Effector memory CD8-positive, alpha-beta T cell (primary cell): ENCODE results near the gene CCDC154.

Experiments
- ATAC-seq: fragments of 150-1000 bp; cut with Tn5 transposase; replicated peaks from 2 replicates; pipeline ENCODE4 v1.10.0; 2021; ENCODE audit warnings: mild to moderate bottlenecking, moderate library complexity
- DNase-seq, 3 experiments: peaks; one replicate each; pipeline ENCODE4 v3.0.0; 2021
- H3K27ac Mint-ChIP-seq, 2 donors: one replicate each; pipeline ENCODE4 v1.8.0; 2022; ENCODE audit warnings: mild to moderate bottlenecking in 2 of 2, mixed read lengths in 2 of 2, moderate library complexity in 2 of 2
- H3K27me3 Mint-ChIP-seq, 2 donors: one replicate each; pipeline ENCODE4 v1.8.0; 2022; ENCODE audit warnings: mixed read lengths in 2 of 2
- H3K36me3 Mint-ChIP-seq: one replicate; pipeline ENCODE4 v1.8.0; 2022; ENCODE audit warnings: mild to moderate bottlenecking, moderate library complexity, mixed read lengths; ENCODE audit not compliant: insufficient read depth
- H3K4me1 Mint-ChIP-seq, 2 donors: one replicate each; pipeline ENCODE4 v1.8.0; 2022; ENCODE audit warnings: low read depth in 2 of 2, mixed read lengths in 2 of 2
- H3K4me3 Mint-ChIP-seq, 2 donors: one replicate each; pipeline ENCODE4 v1.8.0; 2022; ENCODE audit warnings: mild to moderate bottlenecking in 2 of 2, mixed read lengths in 2 of 2, moderate library complexity in 2 of 2
- H3K9me3 Mint-ChIP-seq, 2 donors: one replicate each; pipeline ENCODE4 v1.8.0; 2022; ENCODE audit warnings: mixed read lengths in 2 of 2

Gene CCDC154

GRCh38 chr16:1433756-1434155 is 10.6 kb downstream of the CCDC154 start:
- Mint-ChIP-seq H3K27me3 (peaks cover 0 to 11% of the 10 kb centered on the region in 2 donors), H3K9me3 (no peaks in the 10 kb centered on the region), H3K4me3 (no peak overlapping the region), H3K27ac (no peak overlapping the region), H3K36me3 (no peaks in the 10 kb centered on the region), H3K4me1 (no peaks in the 10 kb centered on the region)
- DNase-seq (no peak), ATAC-seq (no peak)

GRCh38 chr16:1433263-1433560 is 11.1 kb downstream of the CCDC154 start:
- no peak for DNase-seq
- H3K27ac Mint-ChIP-seq, result no peak overlapping the region
- ATAC-seq, result no peak
- H3K36me3 Mint-ChIP-seq, result no peaks in the 10 kb centered on the region
- no peak overlapping the region for H3K4me3 Mint-ChIP-seq
- H3K27me3 Mint-ChIP-seq, result peaks cover 0 to 11% of the 10 kb centered on the region in 2 donors
- no peaks in the 10 kb centered on the region for H3K4me1 Mint-ChIP-seq
- no peaks in the 10 kb centered on the region for H3K9me3 Mint-ChIP-seq

- DNase-seq (no peak), ATAC-seq (peak; percentile 41)
- Mint-ChIP-seq H3K36me3 (no peaks in the 10 kb centered on the region), H3K4me1 (no peaks in the 10 kb centered on the region), H3K27ac (peak overlapping the region; percentile 44 to 73), H3K9me3 (no peaks in the 10 kb centered on the region), H3K4me3 (peak overlapping the region; percentile 48 to 53), H3K27me3 (peaks cover 0 to 11% of the 10 kb centered on the region in 2 donors)
Measured at GRCh38 chr16:1432388-1433262, 11.7 kb downstream of the CCDC154 start.

- Mint-ChIP-seq H3K9me3 (no peaks in the 10 kb centered on the region), H3K4me1 (no peaks in the 10 kb centered on the region), H3K27ac (peak overlapping the region; percentile 44 to 73)
Measured at GRCh38 chr16:1431497-1432270, 12.7 kb downstream of the CCDC154 start.

GRCh38 chr16:1430759-1431496 is 13.4 kb downstream of the CCDC154 start, which contains the start of gene PERCC1:
Gene PERCC1, plus strand, starts transcription at chr16:1431078. Its CDS starts 1,516 bp downstream, at chr16:1432594.
- no peak for DNase-seq
- H3K27me3 Mint-ChIP-seq, result peaks cover 0 to 11% of the 10 kb centered on the region in 2 donors
- H3K4me3 Mint-ChIP-seq, result peak within 1 kb of the TSS; percentile 29 to 53
- no peaks in the 10 kb centered on the region for H3K36me3 Mint-ChIP-seq
- no peaks in the 10 kb centered on the region for H3K4me1 Mint-ChIP-seq
- no peak for ATAC-seq
- peak within 1 kb of the TSS; percentile 44 to 73 for H3K27ac Mint-ChIP-seq
- H3K9me3 Mint-ChIP-seq, result no peaks in the 10 kb centered on the region

More at GRCh38 chr16:1431497-1432270, 12.7 kb downstream of the CCDC154 start:
- no peak for ATAC-seq
- Mint-ChIP-seq H3K27me3 (peaks cover 0 to 11% of the 10 kb centered on the region in 2 donors), H3K36me3 (no peaks in the 10 kb centered on the region), H3K4me3 (peak overlapping the region; percentile 48 to 53)
- no peak for DNase-seq

- DNase-seq, result no peak
- no peaks in the 10 kb centered on the region for H3K4me1 Mint-ChIP-seq
- no peak overlapping the region for H3K27ac Mint-ChIP-seq
- H3K36me3 Mint-ChIP-seq, result no peaks in the 10 kb centered on the region
- no peak overlapping the region for H3K4me3 Mint-ChIP-seq
- no peaks in the 10 kb centered on the region for H3K9me3 Mint-ChIP-seq
- no peak for ATAC-seq
- peaks cover 0 to 11% of the 10 kb centered on the region in 2 donors for H3K27me3 Mint-ChIP-seq
Measured at GRCh38 chr16:1430214-1430758, 14.1 kb downstream of the CCDC154 start.

- ATAC-seq, result no peak
- no peaks in the 10 kb centered on the region for H3K9me3 Mint-ChIP-seq
- H3K4me1 Mint-ChIP-seq, result no peaks in the 10 kb centered on the region
- H3K27me3 Mint-ChIP-seq, result peaks cover 0 to 11% of the 10 kb centered on the region in 2 donors
- no peak overlapping the region for H3K4me3 Mint-ChIP-seq
- no peak for DNase-seq
- H3K27ac Mint-ChIP-seq, result peak overlapping the region in 1 of 2 donors; percentile 46
- H3K36me3 Mint-ChIP-seq, result no peaks in the 10 kb centered on the region
Measured at GRCh38 chr16:1429631-1430030, 14.7 kb downstream of the CCDC154 start.

GRCh38 chr16:1429012-1429411 is 15.3 kb downstream of the CCDC154 start:
- DNase-seq (no peak), ATAC-seq (no peak)
- Mint-ChIP-seq H3K9me3 (no peaks in the 10 kb centered on the region), H3K27ac (peak overlapping the region in 1 of 2 donors; percentile 46), H3K36me3 (no peaks in the 10 kb centered on the region), H3K4me3 (no peak overlapping the region), H3K27me3 (peaks cover 0 to 11% of the 10 kb centered on the region in 2 donors), H3K4me1 (no peaks in the 10 kb centered on the region)

GRCh38 chr16:1428511-1428910 is 15.8 kb downstream of the CCDC154 start:
- Mint-ChIP-seq H3K4me3 (no peak overlapping the region), H3K27ac (no peak overlapping the region), H3K27me3 (peaks cover 0 to 11% of the 10 kb centered on the region in 2 donors), H3K4me1 (no peaks in the 10 kb centered on the region), H3K9me3 (no peaks in the 10 kb centered on the region), H3K36me3 (no peaks in the 10 kb centered on the region)
- peak; percentile 63 for ATAC-seq
- DNase-seq, result peak in 1 of 3 experiments; percentile 17

GRCh38 chr16:1427473-1428461 is 16.6 kb downstream of the CCDC154 start:
- H3K4me1 Mint-ChIP-seq, result no peaks in the 10 kb centered on the region
- no peaks in the 10 kb centered on the region for H3K36me3 Mint-ChIP-seq
- H3K27ac Mint-ChIP-seq, result no peak overlapping the region
- peaks cover 0 to 11% of the 10 kb centered on the region in 2 donors for H3K27me3 Mint-ChIP-seq
- no peaks in the 10 kb centered on the region for H3K9me3 Mint-ChIP-seq
- no peak overlapping the region for H3K4me3 Mint-ChIP-seq
- DNase-seq (no peak), ATAC-seq (no peak)

- Mint-ChIP-seq H3K36me3 (no peaks in the 10 kb centered on the region), H3K27ac (no peak overlapping the region), H3K9me3 (no peaks in the 10 kb centered on the region), H3K27me3 (peaks cover 0 to 11% of the 10 kb centered on the region in 2 donors), H3K4me3 (no peak overlapping the region), H3K4me1 (peaks cover 0 to 1% of the 10 kb centered on the region in 2 donors)
- no peak for ATAC-seq
- DNase-seq, result no peak
Measured at GRCh38 chr16:1426734-1427471, 17.5 kb downstream of the CCDC154 start.
